Pancreas (tissue), 10 donors: ENCODE data around the gene PSMF1. TPM values are rescaled to one million over a fixed set of nuclear protein-coding genes. Genes with fewer than 3 reads are reported as not detected.

Source experiments
- ATAC-seq, 4 donors: fragments of 200-7000 bp; cut with Tn5 transposase; one replicate each; pipeline versions ENCODE4 v1.8.0 to v1.9.1; 2020; ENCODE audit warnings: mild to moderate bottlenecking in 4 of 4, moderate library complexity in 4 of 4
- DNase-seq, 6 donors: peaks; one replicate each; pipeline ENCODE4 v3.0.0-alpha.2; 2020
- FAIRE-seq: peaks from 2 replicates; lab custom pipeline; 2012; peaks lifted over from hg19 to GRCh38; lab: Jason Lieb, UNC
- H3K27ac ChIP-seq, 4 donors: fragments of 200-600 bp; sonication (generic); 1 replicate in 3 of 4; 2 replicates in 1 of 4; pipeline versions ENCODE4 v1.5.0 to v1.8.0; 2020
- H3K27me3 ChIP-seq, 4 donors: fragments of 200-600 bp; one replicate each; pipeline ENCODE4 v1.8.0; 2021
- H3K36me3 ChIP-seq, 3 donors: fragments of 200-600 bp; sonication (generic) in 1 of 3; one replicate each; pipeline versions ENCODE4 v1.5.0 to v1.8.0; 2020 to 2021
- H3K4me1 ChIP-seq, 3 donors: fragments of 200-600 bp; one replicate each; pipeline ENCODE4 v1.8.0; 2021
- H3K4me3 ChIP-seq, 4 donors: fragments of 200-600 bp; sonication (generic) in 2 of 4; one replicate each; pipeline versions ENCODE4 v1.5.0 to v1.8.0; 2020 to 2021
- H3K9me3 ChIP-seq, 4 donors: fragments of 200-600 bp; one replicate each; pipeline ENCODE4 v1.8.0; 2021
- whole genome bisulfite sequencing, 2 donors: extraction: QIAGEN DNeasy Blood & Tissue Kit; methylation state at CpG; one replicate each; pipeline ENCODE4 v1.1.7; 2013; 5-methylcytosine and 5-hydroxymethylcytosine counted together
- intact Hi-C, 3 donors: fragments of 100-400 bp; cut with DNase I; formaldehyde crosslinking; loops; one replicate each; pipeline versions ENCODE4 v1.11.1 to v1.14.2; 2022
- polyA plus RNA-seq, 2 donors: library from polyadenylated mRNA; stranded (reverse); fragments of 200-250 nt; gene quantifications; one replicate each; pipeline ENCODE4 v1.2.3, GENCODE V29; 2013
- total RNA-seq, 6 donors: library from RNA; stranded (reverse); fragmentation: NEBNext Ultra II Directional in 4 of 6; extraction: Animal tissue kit (Norgen Biotek cat#: 25700) in 4 of 6; gene quantifications; one replicate each; pipeline versions ENCODE4 v1.2.1 to v1.2.4, GENCODE V29; 2021 to 2023
- TF ChIP-seq, protein P1 (sequence below), 4 donors: fragments of 200-600 bp; sonication (generic) in 3 of 4; IDR thresholded peaks; one replicate each; pipeline versions ENCODE4 v1.5.0 to v1.8.0; 2021; ENCODE audit warnings: antibody characterized with exemption in 4 of 4
- donor health status: healthy with polysubstance abuse.
- donor health status: DM: no; HTN: no; CAD: no; lungs with moderate emphysema.
- donor health status: DM: no; HTN: no; CAD: no.
- donor health status: control.
- donor health status: control.
- donor health status: Bipolar disorder and iron deficiency.
- donor health status: DM: yes; HTN: yes; CAD: no.
- donor health status: DM: no; HTN: no; CAD: no.
- donor health status: DM: no; HTN: no; CAD: no.
- donor health status: DM: yes; HTN: yes; CAD: no.

PSMF1 gene
- total and polyA plus RNA-seq, 8 donors: 17.8 to 114 (median 79.6) TPM

DNA sequence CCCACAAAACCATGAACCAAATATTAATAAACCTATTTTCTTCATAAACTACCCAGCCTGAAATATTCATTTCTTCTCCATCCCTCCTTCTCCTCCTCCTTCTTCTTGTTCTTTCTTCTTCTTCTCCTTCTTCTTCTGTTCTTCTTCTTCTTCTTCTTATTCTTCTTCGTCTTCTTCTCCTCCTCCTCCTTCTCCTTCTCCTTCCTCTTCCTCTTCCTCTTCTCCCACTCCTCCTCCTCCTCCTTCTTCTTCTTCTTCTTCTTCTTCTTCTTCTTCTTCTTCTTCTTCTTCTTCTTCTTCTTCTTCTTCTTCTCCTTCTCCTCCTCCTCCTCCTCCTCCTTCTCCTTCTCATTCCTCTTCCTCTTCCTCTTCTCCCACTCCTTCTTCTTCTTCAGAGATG is 71.4 kb downstream of the PSMF1 start:
- WGBS, 2 donors: 32 to 52% methylated on average over 1 of the region's 1 CpG
- Histone ChIP-seq H3K36me3 (no peaks in the 10 kb centered on the region), H3K27ac (no peak overlapping the region), H3K27me3 (no peaks in the 10 kb centered on the region), H3K4me1 (no peaks in the 10 kb centered on the region), H3K4me3 (no peak overlapping the region), H3K9me3 (no peaks in the 10 kb centered on the region)
- DNase-seq (no peak), ATAC-seq (no peak), FAIRE-seq (no peak)
- intact Hi-C loops: loop anchor here in 1 of 3 donors (10.0 kb wide), 1 partner anchor 375 kb away; no protein-coding TSS in a partner anchor
- TF ChIP-seq, protein P1, sequence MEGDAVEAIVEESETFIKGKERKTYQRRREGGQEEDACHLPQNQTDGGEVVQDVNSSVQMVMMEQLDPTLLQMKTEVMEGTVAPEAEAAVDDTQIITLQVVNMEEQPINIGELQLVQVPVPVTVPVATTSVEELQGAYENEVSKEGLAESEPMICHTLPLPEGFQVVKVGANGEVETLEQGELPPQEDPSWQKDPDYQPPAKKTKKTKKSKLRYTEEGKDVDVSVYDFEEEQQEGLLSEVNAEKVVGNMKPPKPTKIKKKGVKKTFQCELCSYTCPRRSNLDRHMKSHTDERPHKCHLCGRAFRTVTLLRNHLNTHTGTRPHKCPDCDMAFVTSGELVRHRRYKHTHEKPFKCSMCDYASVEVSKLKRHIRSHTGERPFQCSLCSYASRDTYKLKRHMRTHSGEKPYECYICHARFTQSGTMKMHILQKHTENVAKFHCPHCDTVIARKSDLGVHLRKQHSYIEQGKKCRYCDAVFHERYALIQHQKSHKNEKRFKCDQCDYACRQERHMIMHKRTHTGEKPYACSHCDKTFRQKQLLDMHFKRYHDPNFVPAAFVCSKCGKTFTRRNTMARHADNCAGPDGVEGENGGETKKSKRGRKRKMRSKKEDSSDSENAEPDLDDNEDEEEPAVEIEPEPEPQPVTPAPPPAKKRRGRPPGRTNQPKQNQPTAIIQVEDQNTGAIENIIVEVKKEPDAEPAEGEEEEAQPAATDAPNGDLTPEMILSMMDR (IDR thresholded peaks at IDR 0.05): no peak

DNA sequence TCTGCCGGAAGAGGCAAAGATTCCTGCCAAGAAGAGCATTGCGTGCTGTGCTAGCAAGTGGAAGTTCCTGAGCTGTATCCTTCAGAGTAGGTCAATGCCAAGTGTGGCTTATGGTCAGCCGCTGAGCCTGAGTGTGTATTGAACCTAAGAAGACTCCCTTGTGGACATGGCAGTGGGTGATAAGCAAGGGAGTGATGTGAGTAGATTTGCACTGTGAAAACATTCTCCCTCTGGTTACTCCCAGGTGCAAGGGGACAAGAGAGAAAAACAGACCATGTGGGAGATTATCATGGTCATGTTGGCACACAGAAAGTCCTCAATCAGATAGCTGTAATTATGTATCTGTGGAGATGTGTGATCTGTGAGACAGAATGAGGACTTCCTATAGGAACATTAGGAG is 72.4 kb downstream of the PSMF1 start:
- 70 to 85% methylated on average over 3 of the region's 3 CpGs for WGBS, 2 donors
- intact Hi-C loops: loop anchor here in 1 of 3 donors (10.0 kb wide), 1 partner anchor 376 kb away; no protein-coding TSS in a partner anchor
- Histone ChIP-seq H3K9me3 (no peaks in the 10 kb centered on the region), H3K27me3 (no peaks in the 10 kb centered on the region), H3K4me1 (no peaks in the 10 kb centered on the region), H3K4me3 (no peak overlapping the region), H3K36me3 (no peaks in the 10 kb centered on the region), H3K27ac (no peak overlapping the region)
- ATAC-seq: no peak
- FAIRE-seq: no peak
- DNase-seq: no peak
- TF ChIP-seq, protein P1 (IDR thresholded peaks at IDR 0.05): no peak

DNA sequence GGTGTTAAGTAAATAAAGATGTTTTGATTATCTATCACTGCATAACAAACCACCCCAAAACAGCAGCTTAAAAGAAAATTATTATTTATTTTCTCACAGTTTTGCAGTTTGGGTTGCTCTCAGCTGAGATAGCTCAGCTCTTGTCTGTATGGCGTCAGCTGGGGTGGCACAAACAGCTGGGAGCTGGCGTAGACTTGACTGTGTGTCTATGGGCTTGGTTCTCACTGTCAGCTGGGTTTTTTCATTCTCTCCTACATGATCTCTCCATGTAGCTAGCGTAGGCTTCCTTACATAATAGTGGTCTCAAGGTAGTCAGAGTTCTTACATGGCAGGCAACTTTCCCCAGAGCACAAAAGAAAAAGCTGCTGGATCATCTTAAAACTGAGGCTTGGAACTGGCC is 72.9 kb downstream of the PSMF1 start:
- H3K36me3 ChIP-seq: no peaks in the 10 kb centered on the region
- TF ChIP-seq, protein P1 (IDR thresholded peaks at IDR 0.05): no peak
- DNase-seq: no peak
- no peak overlapping the region for H3K4me3 ChIP-seq
- no peaks in the 10 kb centered on the region for H3K27me3 ChIP-seq
- no peak for FAIRE-seq
- intact Hi-C loops: loop anchor here in 1 of 3 donors (10.0 kb wide), 1 partner anchor 376 kb away; no protein-coding TSS in a partner anchor
- H3K9me3 ChIP-seq: no peaks in the 10 kb centered on the region
- H3K4me1 ChIP-seq: no peaks in the 10 kb centered on the region
- 83 to 86% methylated on average over 3 of the region's 3 CpGs for WGBS, 2 donors
- no peak for ATAC-seq
- H3K27ac ChIP-seq: no peak overlapping the region

DNA sequence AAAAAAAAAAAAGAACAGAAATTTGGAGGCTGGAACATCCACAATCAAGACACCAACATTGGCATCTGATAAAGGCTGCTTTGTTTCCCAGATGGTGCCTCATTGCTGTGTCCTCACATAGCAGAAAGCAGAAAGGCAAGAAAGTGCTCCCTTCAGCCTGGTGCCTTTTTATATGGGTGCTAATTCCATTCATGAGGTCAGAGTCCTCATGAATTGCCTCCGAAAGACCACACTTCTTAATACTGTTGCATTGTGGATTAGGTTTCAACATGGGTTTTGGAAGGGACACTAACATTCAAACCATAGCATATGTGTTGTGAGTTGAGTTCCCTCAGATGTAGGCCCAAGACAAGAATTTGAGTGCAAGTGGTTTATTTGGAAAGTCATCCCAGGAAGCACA is 76.8 kb downstream of the PSMF1 start:
- Histone ChIP-seq H3K27ac (no peak overlapping the region), H3K9me3 (no peaks in the 10 kb centered on the region), H3K4me1 (no peaks in the 10 kb centered on the region), H3K4me3 (no peak overlapping the region), H3K27me3 (no peaks in the 10 kb centered on the region), H3K36me3 (no peaks in the 10 kb centered on the region)
- 85 to 89% methylated on average over 1 of the region's 1 CpG for WGBS, 2 donors
- ATAC-seq: no peak
- no peak for DNase-seq
- FAIRE-seq: no peak
- intact Hi-C loops: loop anchor here in 1 of 3 donors (10.0 kb wide), 1 partner anchor 380 kb away; no protein-coding TSS in a partner anchor
- TF ChIP-seq, protein P1 (IDR thresholded peaks at IDR 0.05): no peak

DNA sequence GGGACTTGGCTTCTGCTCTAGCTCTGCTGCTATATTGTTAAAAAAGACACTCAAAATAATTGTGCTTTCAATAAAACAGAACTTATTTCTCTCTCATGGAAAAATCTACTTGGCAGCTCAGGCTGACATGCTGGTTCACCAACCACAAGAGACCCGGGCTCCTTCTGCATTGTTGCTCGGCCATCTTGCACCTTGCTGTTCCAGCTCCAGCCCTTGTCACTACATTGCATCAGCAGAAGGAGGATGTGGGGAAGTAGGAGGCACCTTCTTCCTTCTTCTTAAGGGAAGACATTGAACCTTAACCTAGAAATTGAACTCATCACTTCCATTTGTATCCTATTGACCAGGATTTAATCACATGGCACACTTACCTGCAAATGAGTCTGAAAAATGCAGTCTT is 78.2 kb downstream of the PSMF1 start:
- Histone ChIP-seq H3K27me3 (no peaks in the 10 kb centered on the region), H3K4me3 (no peak overlapping the region), H3K4me1 (no peaks in the 10 kb centered on the region), H3K36me3 (no peaks in the 10 kb centered on the region), H3K9me3 (no peaks in the 10 kb centered on the region), H3K27ac (no peak overlapping the region)
- ATAC-seq: no peak
- intact Hi-C loops: loop anchor here in 1 of 3 donors (10.0 kb wide), 1 partner anchor 382 kb away; no protein-coding TSS in a partner anchor
- WGBS, 2 donors: 67 to 88% methylated on average over 2 of the region's 2 CpGs
- DNase-seq: no peak
- no peak for FAIRE-seq
- TF ChIP-seq, protein P1 (IDR thresholded peaks at IDR 0.05): no peak
